AG09319 (cell line): ENCODE measurements around the gene AFG1L.

Experiments used
- DNase-seq: peaks from one replicate; pipeline ENCODE4 v3.0.0-alpha.2; 2010; ENCODE audit warnings: low read depth; ENCODE audit errors: extremely low read depth
- CTCF ChIP-seq: IDR thresholded peaks from 2 replicates; pipeline ENCODE4 v1.5.1; 2011; ENCODE audit warnings: low read depth, mild to moderate bottlenecking, inconsistent platforms, low read length, moderate library complexity

AFG1L gene

GRCh38 chr6:108574457-108575141, 279.7 kb downstream of the AFG1L start:
- no peak for TF ChIP-seq CTCF
- no peak for DNase-seq
